GM18907 (cell line): ENCODE data around the gene MYCBP2.
"Not testable (repeated sequence)": the region's sequence is repeated elsewhere in the genome, so short reads cannot be mapped to it uniquely, and the experiment has no call there.

Experiments used
- ATAC-seq: cut with Tn5 transposase; IDR thresholded peaks from one replicate; pipeline ENCODE4 v1.9.1; 2021; ENCODE audit warnings: mild to moderate bottlenecking, moderate library complexity; ENCODE audit not compliant: unreplicated experiment

The MYCBP2 gene

DNA sequence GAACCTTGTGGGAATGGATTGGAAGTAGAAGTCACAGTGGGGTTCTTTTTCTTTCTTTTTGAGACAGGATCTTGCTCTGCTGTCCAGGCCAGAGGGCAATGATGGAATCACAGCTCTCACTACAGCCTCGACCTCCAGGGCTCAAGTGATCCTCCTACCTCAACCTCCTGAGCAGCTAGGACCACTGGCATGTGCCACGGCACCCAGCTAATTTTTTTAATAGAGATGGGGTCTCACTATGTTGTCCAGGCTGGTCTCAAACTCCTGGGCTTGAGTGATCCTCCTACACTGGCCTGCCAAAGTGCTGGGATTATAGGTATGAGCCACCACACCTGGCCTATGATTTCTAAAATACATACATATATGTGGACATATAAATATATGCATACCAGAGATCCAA is 111.4 kb downstream of the MYCBP2 start:
- ATAC-seq = no peak

GRCh38 chr13:77213644-77214043 is 113.2 kb downstream of the MYCBP2 start:
- ATAC-seq = no peak

GRCh38 chr13:77207943-77208342 is 119.0 kb downstream of the MYCBP2 start:
- no peak for ATAC-seq

GRCh38 chr13:77198995-77199394 is 127.9 kb downstream of the MYCBP2 start:
- not testable (repeated sequence) for ATAC-seq

DNA sequence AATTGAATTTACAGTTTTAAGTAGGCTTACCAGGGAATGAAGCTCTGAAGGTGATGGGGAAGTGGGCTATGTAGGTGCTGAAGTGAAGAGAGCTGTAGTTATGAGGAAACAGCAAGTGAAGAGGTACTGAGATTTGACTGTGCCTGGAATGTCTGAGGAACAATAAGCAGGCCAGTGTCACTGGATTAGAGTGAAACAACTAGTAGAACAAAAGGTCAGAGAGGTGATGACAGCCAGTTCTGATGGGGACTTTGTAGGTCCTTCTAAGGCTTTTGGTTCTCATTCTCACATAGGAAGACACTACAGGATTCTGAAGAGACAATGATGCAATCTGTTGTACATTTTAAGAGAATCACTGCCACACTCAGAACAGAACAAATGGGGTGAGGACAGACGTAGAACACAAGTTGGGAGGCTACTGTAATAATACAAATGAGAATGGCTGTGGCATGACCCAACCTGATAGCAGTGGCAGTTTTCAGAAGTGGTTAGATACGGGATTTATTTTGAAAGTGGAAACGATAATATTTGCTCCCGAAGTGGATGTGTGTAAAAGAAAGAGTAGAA is 130.8 kb downstream of the MYCBP2 start:
- no peak for ATAC-seq

GRCh38 chr13:77190349-77190958 is 136.4 kb downstream of the MYCBP2 start:
- ATAC-seq = no peak

DNA sequence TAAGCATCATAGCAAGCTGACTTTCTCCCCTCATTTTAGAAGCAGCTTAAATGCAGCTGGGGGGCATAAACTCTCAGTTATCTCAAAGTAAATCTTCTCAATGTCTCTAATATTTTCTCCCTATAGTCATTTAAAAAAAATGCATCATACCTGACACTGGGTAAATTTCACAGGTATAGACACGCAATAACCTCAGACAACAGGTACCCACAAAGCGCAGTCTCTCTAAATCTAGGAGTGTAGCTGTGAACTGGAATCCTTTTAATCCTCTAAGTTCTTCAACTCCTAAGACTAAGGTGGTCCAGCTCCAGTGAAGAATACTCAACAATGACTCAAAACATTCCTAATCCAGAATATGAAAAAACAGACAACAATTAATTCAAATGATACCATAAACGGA is 141.2 kb downstream of the MYCBP2 start:
- ATAC-seq = no peak

DNA sequence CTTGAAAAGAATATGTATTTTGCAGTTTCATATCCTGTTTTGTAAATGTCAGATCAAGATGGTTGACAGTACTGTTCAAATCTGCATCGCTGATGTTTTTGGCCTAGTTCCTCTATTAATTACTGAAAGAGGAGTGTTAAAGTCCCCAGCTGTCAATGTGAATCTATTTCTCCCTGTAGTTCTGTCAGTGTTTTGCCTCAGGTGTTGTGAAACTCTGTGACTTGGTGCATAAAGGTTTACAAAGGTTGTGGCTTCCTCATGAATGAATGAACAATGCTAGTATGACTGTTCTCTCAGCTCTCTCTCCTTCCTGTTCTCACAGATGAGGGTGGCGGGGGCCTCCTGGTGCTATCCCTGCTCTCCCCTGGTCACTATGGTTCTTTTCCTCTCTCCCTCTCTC is 142.4 kb downstream of the MYCBP2 start:
- peak; percentile 98 for ATAC-seq

DNA sequence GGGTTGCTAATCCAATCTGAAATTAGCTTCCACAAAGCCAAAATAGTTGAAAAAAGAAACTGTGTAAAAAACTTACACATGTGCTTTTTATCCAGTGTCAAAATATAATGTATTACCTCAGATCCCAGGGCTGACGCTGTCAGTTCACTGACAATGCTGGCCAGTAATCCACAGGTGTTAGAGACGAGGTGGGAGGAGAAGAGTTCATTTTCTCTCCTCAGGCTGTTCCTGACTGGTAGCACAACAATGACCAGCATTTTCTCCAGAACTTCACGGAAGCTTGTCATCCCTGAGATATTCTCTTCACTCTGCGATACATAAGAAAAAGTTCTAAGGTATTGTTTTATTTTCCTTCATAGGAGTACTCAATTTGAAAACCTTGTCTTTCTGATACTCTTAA is 146.9 kb downstream of the MYCBP2 start:
- ATAC-seq = no peak

GRCh38 chr13:77177646-77178045 is 149.2 kb downstream of the MYCBP2 start:
- ATAC-seq = no peak

- ATAC-seq = no peak
These were observed 150.5 kb downstream of the MYCBP2 start for GRCh38 chr13:77176350-77176749.

DNA sequence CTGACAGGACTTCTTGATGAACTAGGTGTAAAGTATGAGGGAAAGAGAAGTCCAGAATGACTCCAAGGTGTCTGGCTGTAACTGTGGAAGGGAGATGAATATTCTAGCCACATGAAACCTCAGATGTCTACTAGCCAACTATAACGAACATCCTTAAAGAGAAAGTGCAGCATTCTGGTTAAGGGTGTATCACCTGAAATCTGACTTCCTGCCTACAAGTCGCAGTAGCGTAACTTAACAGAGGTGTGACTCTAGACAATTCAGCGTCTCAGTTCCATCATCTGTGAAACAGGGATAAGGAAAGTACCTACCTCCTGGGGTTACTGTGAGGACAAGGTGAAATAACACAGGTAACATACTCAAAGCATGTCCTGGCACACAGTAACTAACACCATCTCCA is 154.2 kb downstream of the MYCBP2 start:
- ATAC-seq = no peak

- ATAC-seq = no peak
These were observed 155.4 kb downstream of the MYCBP2 start for GRCh38 chr13:77171451-77171850.

- ATAC-seq = no peak
These were observed 158.7 kb downstream of the MYCBP2 start for GRCh38 chr13:77168237-77168636.

DNA sequence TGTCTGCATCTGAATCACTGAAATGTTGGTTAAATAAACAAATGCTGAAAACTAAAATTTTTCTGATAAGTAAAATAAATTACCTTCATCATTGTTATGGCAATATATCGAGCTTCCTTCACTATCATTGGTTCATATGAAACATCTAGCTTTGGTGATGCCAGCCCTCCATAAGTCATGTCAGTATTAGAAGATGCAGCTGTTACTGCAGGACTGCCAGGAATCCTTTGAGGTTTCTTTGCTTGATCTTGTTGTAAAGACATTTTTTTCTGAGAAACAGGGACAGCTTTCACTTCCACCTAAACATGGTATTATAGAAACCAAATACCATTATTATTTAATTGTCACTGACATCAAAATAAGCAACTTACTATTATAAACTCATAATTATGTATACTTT is 176.2 kb downstream of the MYCBP2 start:
- ATAC-seq = no peak

- ATAC-seq = no peak
These were observed 183.5 kb downstream of the MYCBP2 start for GRCh38 chr13:77143431-77143830.

DNA sequence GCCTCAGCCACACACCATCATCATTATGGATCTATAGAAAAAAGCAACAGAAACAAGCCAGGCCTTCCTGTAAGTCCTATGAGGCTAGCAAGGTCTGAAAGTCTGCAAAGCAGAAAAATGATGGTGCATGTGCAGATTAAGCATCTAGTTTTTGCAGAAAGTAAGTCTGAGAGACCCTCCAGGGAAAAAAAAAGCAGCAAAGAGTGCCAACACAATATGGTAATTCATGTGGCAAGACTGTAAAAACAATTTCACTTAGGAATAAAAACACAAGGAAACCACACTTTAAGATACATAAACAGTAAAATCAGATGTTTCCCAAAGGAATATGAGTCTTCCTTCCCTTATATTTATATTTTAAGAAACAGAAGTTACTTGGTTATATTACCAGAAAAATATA is 187.6 kb downstream of the MYCBP2 start:
- ATAC-seq = no peak

DNA sequence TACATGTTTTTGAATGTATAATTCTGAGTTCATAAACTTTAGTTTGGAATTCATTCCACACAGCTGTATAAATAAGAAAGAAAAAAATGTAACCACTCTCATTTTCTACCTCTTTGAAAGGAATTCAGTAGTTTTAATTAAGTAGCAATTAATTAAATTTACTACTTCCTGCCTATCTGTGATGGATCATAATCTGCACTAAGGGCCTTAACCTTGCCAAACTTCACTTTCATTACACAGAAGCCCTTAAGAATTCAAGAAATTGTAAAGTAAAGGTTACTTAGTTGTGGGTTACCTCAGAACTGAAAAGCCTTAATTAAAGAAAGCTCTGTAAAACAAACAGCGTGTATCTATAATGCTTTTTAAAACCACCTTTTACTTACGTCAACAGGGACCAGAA is 188.1 kb downstream of the MYCBP2 start:
- ATAC-seq = no peak

DNA sequence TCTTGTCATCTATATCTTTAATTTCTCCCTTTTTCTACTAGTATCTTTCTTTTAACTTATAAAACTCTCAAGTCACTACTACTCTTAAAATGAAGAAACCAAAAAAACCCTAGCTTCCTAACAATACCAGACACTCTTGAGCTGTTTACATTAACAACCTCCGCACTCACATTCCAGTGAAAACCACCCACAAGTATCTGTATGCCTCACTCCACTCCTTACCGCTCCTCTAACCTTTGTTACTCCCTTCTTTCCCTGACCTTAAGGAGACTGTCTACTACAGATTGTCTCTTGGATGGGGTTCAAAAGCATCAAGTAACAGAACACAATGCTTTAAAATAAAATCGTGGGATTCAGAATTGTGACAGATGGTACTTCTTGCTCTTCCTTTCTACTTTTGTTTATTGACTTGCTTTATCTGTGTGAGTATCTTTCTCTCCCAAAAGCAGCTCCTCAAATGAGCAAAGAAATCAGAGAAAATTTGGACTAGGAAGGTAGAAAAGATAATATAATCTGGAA is 189.9 kb downstream of the MYCBP2 start:
- ATAC-seq = no peak

GRCh38 chr13:77124423-77124822 is 202.5 kb downstream of the MYCBP2 start:
- no peak for ATAC-seq

DNA sequence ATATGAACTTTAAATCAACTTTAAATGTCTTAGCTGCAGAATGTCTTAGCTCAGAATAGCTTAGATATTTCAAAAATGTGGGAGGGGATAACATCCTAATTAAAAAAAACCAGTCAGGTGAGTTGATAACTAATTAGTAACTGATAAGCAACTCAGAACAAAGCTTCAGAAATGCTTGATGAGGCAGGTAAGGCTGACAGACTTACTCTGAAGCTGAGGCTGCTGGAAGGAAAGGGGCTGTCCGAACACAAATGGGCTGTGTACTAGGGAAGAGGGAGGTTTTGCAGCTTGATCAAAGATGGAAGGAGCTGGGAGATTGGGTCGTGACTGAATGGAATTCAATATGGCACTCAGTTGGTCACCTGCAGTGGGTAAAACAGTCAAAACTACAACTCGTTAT is 208.8 kb downstream of the MYCBP2 start:
- ATAC-seq = no peak

GRCh38 chr13:77114271-77114670 is 212.6 kb downstream of the MYCBP2 start:
- no peak for ATAC-seq

- ATAC-seq = no peak
These were observed 213.4 kb downstream of the MYCBP2 start for GRCh38 chr13:77113496-77113895.
